Activated CD4-positive, alpha-beta memory T cell treated with anti-CD3 and anti-CD28 coated beads for 36 hours (primary cell): ENCODE measurements around the gene CIC. TPM values are rescaled to one million over a fixed set of nuclear protein-coding genes. Genes with fewer than 3 reads are reported as not detected.

Source experiments
- CTCF ChIA-PET: fragments of 350-600 bp; sonication (Branson Sonifier 250); formaldehyde crosslinking; loops from one replicate; lab custom pipeline; 2021; ENCODE audit warnings: antibody characterized with exemption, inconsistent platforms; lab: Charles Lee
- POLR2A ChIA-PET: fragments of 350-600 bp; sonication (Branson Sonifier 250); formaldehyde crosslinking; loops from one replicate; lab custom pipeline; 2021; ENCODE audit warnings: antibody characterized with exemption; lab: Charles Lee
- DNase-seq: peaks from one replicate; pipeline ENCODE4 v3.0.0-alpha.2; 2020
- H3K27ac Mint-ChIP-seq: one replicate; pipeline ENCODE4 v1.8.0; 2021; ENCODE audit warnings: mixed read lengths
- H3K27me3 Mint-ChIP-seq: one replicate; pipeline ENCODE4 v1.8.0; 2021; ENCODE audit warnings: mixed read lengths
- H3K36me3 Mint-ChIP-seq: one replicate; pipeline ENCODE4 v1.8.0; 2021; ENCODE audit warnings: mixed read lengths
- H3K4me1 Mint-ChIP-seq: one replicate; pipeline ENCODE4 v1.8.0; 2021; ENCODE audit warnings: low read depth, mixed read lengths
- H3K4me3 Mint-ChIP-seq: one replicate; pipeline ENCODE4 v1.8.0; 2021; ENCODE audit warnings: mild to moderate bottlenecking, mixed read lengths
- H3K9me3 Mint-ChIP-seq: one replicate; pipeline ENCODE4 v1.8.0; 2021; ENCODE audit warnings: mixed read lengths
- intact Hi-C: fragments of 100-400 bp; cut with micrococcal nuclease; formaldehyde crosslinking; loops from one replicate; pipeline ENCODE4 v1.15.1; 2023
- total RNA-seq, 2 experiments: library from RNA; stranded (reverse); gene quantifications; one replicate each; pipeline ENCODE4 v1.2.3, GENCODE V29; 2021

CIC gene
- total RNA-seq, 2 experiments from 2014 or later, result 56.9 to 64.2 TPM

GRCh38 chr19:42244347-42245220 lies 24.5 kb upstream of the CIC start:
- Mint-ChIP-seq H3K27ac (peak overlapping the region; percentile 94), H3K9me3 (no peaks in the 10 kb centered on the region), H3K36me3 (peaks cover 6% of the 10 kb centered on the region), H3K4me1 (peaks cover 42% of the 10 kb centered on the region), H3K27me3 (no peaks in the 10 kb centered on the region), H3K4me3 (peak overlapping the region; percentile 92)
- POLR2A ChIA-PET, result interaction anchor here (1.1 to 2.2 kb wide), 3 partner anchors 10 to 38 kb away, joined by 3 to 7 read pairs (median 4); no protein-coding TSS in a partner anchor
- CTCF ChIA-PET, result interaction anchor here (0.9 to 8.8 kb wide), 5 partner anchors 25 to 52 kb away, joined by 5 to 107 read pairs (median 6); partner anchors contain the start of genes CIC and ZNF526
- peak; percentile 96 for DNase-seq
- intact Hi-C loops, result loop anchor here (1.0 kb wide), 3 partner anchors 11 to 81 kb away; partner anchors contain the start of genes ERF and MEGF8

DNA sequence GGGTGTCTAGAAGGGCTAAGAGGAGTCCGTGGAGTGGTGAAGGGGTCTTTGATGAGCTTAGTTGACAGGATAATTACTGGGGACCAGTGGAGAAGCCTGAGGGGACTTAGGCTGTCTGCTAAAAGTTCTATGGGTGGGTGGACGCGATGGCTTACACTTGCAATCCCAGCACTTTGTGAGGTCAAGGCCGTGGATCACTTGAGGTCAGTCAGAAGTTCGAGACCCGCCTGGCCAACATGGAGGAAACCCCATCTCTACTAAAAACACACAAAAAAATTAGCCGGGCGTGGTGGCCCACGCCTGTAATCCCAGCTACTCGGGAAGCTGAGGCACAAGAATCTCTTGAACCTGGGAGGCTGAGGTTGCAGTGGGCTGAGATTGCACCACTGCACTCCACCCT lies 23.8 kb upstream of the CIC start:
- no peak for DNase-seq
- Mint-ChIP-seq H3K9me3 (no peaks in the 10 kb centered on the region), H3K4me1 (peaks cover 37% of the 10 kb centered on the region), H3K36me3 (peaks cover 2% of the 10 kb centered on the region), H3K27ac (peak overlapping the region; percentile 94), H3K4me3 (peak overlapping the region; percentile 92), H3K27me3 (no peaks in the 10 kb centered on the region)
- CTCF ChIA-PET, result interaction anchor here (0.8 to 8.8 kb wide), 7 partner anchors 25 to 113 kb away, joined by 3 to 107 read pairs (median 5); partner anchors contain the start of genes CIC, POU2F2 and ZNF526
- intact Hi-C loops, result no loop called here
- POLR2A ChIA-PET, result interaction anchor here (1.1 to 2.2 kb wide), 3 partner anchors 25 to 37 kb away, joined by 3 to 7 read pairs (median 3); no protein-coding TSS in a partner anchor

GRCh38 chr19:42246143-42246921 lies 22.7 kb upstream of the CIC start:
- intact Hi-C loops, result no loop called here
- H3K27ac Mint-ChIP-seq, result no peak overlapping the region
- POLR2A ChIA-PET, result interaction anchor here (1.1 to 1.7 kb wide), 4 partner anchors 16 to 32 kb away, joined by 3 to 7 read pairs (median 3); no protein-coding TSS in a partner anchor
- peaks cover 36% of the 10 kb centered on the region for H3K4me1 Mint-ChIP-seq
- H3K9me3 Mint-ChIP-seq, result no peaks in the 10 kb centered on the region
- CTCF ChIA-PET, result interaction anchor here (0.6 to 8.8 kb wide), 6 partner anchors 31 to 372 kb away, joined by 3 to 107 read pairs (median 4); no protein-coding TSS in a partner anchor
- peaks cover 2% of the 10 kb centered on the region for H3K36me3 Mint-ChIP-seq
- H3K4me3 Mint-ChIP-seq, result no peak overlapping the region
- H3K27me3 Mint-ChIP-seq, result no peaks in the 10 kb centered on the region
- DNase-seq, result no peak

- no peaks in the 10 kb centered on the region for H3K9me3 Mint-ChIP-seq
- H3K27me3 Mint-ChIP-seq, result no peaks in the 10 kb centered on the region
- peaks cover 4% of the 10 kb centered on the region for H3K36me3 Mint-ChIP-seq
- no peak overlapping the region for H3K4me3 Mint-ChIP-seq
- H3K4me1 Mint-ChIP-seq, result peaks cover 40% of the 10 kb centered on the region
- no peak for DNase-seq
- POLR2A ChIA-PET, result interaction anchor here (1.2 to 1.7 kb wide), 3 partner anchors 17 to 31 kb away, joined by 3 to 7 read pairs (median 3); no protein-coding TSS in a partner anchor
- intact Hi-C loops, result no loop called here
- CTCF ChIA-PET, result interaction anchor here (0.9 to 8.8 kb wide), 4 partner anchors 30 to 139 kb away, joined by 3 to 107 read pairs (median 4); no protein-coding TSS in a partner anchor
- peak overlapping the region; percentile 4 for H3K27ac Mint-ChIP-seq
Measured at GRCh38 chr19:42246922-42247639, 22.0 kb upstream of the CIC start.

- Mint-ChIP-seq H3K4me3 (no peak overlapping the region), H3K36me3 (peaks cover 5% of the 10 kb centered on the region), H3K4me1 (peaks cover 45% of the 10 kb centered on the region), H3K27me3 (no peaks in the 10 kb centered on the region), H3K9me3 (no peaks in the 10 kb centered on the region), H3K27ac (no peak overlapping the region)
- intact Hi-C loops, result no loop called here
- ChIA-PET CTCF (interaction anchor here (0.9 to 8.8 kb wide), 3 partner anchors 30 to 140 kb away, joined by 3 to 107 read pairs (median 5); no protein-coding TSS in a partner anchor), POLR2A (interaction anchor here (1.2 to 1.7 kb wide), 3 partner anchors 18 to 31 kb away, joined by 3 to 7 read pairs (median 3); no protein-coding TSS in a partner anchor)
- DNase-seq, result no peak
Measured at GRCh38 chr19:42247640-42248199, 21.3 kb upstream of the CIC start.

- intact Hi-C loops, result no loop called here
Measured at GRCh38 chr19:42248270-42249148, 20.5 kb upstream of the CIC start.

DNA sequence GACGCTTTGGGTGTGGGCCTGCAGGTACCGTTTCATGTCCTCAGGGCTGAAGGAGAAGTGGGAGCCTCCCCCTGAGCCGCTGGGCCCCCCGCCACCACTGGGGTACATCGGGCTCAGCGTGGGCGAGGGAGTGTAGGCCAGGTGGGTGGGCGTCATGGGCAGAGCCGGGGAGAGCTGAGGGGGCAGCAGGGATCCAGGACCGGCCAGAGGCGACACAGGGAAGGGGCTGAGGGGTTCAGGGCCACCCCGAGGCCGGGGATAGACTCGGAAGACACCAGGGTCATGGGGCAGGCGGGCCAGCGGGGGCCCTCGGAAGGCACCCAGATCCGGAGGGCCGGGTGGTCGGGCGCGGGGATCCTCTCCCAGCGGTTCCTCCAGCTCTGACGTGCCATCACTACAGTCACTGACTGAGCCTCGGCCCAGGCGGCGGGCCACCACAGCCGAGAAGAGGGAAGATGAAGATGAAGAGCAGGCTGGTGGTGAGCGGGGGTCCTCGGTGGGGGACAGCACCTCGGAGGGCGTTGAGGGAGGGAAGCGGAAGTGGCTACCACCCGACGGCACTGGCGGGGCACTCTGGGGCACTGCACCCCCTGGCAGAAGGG lies 19.8 kb upstream of the CIC start:
- POLR2A ChIA-PET, result no interaction called here

More at GRCh38 chr19:42248270-42249148, 20.5 kb upstream of the CIC start:
- H3K27ac Mint-ChIP-seq, result no peak overlapping the region
- H3K27me3 Mint-ChIP-seq, result no peaks in the 10 kb centered on the region
- H3K9me3 Mint-ChIP-seq, result no peaks in the 10 kb centered on the region
- H3K36me3 Mint-ChIP-seq, result peaks cover 7% of the 10 kb centered on the region
- POLR2A ChIA-PET, result no interaction called here
- H3K4me3 Mint-ChIP-seq, result no peak overlapping the region
- CTCF ChIA-PET, result interaction anchor here (4.0 to 8.8 kb wide), 2 partner anchors 29 to 31 kb away, joined by 22 to 107 read pairs; no protein-coding TSS in a partner anchor
- DNase-seq, result no peak
- H3K4me1 Mint-ChIP-seq, result peaks cover 41% of the 10 kb centered on the region

DNA sequence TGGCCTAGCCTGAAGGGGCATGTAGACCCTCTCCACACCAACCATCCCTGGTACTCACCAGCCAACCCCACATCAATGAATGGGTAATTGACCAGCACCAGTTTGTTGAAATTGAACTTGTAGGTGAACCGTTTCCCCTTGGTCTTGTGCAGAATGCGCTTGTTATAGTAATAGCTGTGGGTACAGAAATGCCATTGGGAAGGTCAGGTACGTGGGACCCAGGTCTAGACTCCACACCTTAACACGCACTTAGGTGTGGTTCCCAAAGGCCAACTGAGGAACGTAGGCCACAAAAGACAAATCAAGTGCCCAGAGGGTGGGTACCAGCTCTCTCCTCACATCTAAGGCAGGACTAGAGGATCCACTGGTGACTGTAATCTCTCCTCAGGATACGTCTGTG lies 19.3 kb upstream of the CIC start:
- ChIA-PET CTCF (interaction anchor here (4.0 kb wide), 1 partner anchor 30 kb away, joined by 22 read pairs; no protein-coding TSS in a partner anchor), POLR2A (interaction anchor here (0.6 kb wide), 1 partner anchor 29 kb away, joined by 3 read pairs; no protein-coding TSS in a partner anchor)
- DNase-seq, result no peak
- peaks cover 5% of the 10 kb centered on the region for H3K36me3 Mint-ChIP-seq
- H3K4me1 Mint-ChIP-seq, result peaks cover 40% of the 10 kb centered on the region
- intact Hi-C loops, result no loop called here
- no peak overlapping the region for H3K4me3 Mint-ChIP-seq
- H3K27me3 Mint-ChIP-seq, result no peaks in the 10 kb centered on the region
- peak overlapping the region; percentile 51 for H3K27ac Mint-ChIP-seq
- H3K9me3 Mint-ChIP-seq, result no peaks in the 10 kb centered on the region

More for the DNA sequence above, 19.8 kb upstream of the CIC start:
- intact Hi-C loops, result no loop called here
- CTCF ChIA-PET, result interaction anchor here (4.0 kb wide), 1 partner anchor 30 kb away, joined by 22 read pairs; no protein-coding TSS in a partner anchor
- Mint-ChIP-seq H3K36me3 (peaks cover 6% of the 10 kb centered on the region), H3K9me3 (no peaks in the 10 kb centered on the region), H3K4me3 (no peak overlapping the region), H3K4me1 (peaks cover 41% of the 10 kb centered on the region), H3K27me3 (no peaks in the 10 kb centered on the region), H3K27ac (no peak overlapping the region)
- DNase-seq, result no peak

DNA sequence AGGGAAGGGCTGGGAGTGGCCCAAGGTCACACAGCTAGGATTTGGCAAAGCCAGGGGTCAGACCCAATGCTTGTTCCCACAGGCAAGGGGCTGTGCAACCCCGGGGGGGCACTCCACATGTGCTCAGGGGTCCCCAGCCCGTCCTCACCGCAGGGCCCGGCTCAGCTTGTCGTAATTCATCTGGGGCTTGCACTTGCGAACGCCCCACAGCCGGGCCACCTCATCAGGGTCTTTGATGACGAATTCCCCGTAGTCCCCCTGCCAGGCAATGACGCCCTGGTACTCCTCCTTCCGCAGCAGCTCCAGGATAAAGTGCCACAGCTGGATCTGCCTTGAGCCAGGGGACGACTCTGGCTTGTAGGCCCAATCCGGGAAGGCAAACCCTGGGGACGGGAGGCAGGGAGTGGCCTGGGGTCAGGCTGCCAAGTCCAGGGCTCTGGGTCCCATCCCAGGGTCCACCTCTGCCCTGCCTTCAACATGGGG lies 18.8 kb upstream of the CIC start:
- Mint-ChIP-seq H3K27me3 (no peaks in the 10 kb centered on the region), H3K27ac (peak overlapping the region; percentile 66), H3K36me3 (peaks cover 5% of the 10 kb centered on the region), H3K4me3 (no peak overlapping the region), H3K9me3 (no peaks in the 10 kb centered on the region), H3K4me1 (peaks cover 36% of the 10 kb centered on the region)
- DNase-seq, result no peak
- ChIA-PET CTCF (interaction anchor here (4.0 kb wide), 1 partner anchor 29 kb away, joined by 22 read pairs; no protein-coding TSS in a partner anchor), POLR2A (interaction anchor here (0.6 to 1.4 kb wide), 2 partner anchors 29 to 31 kb away, joined by 3 to 4 read pairs; partner anchors contain the start of gene ZNF526)
- intact Hi-C loops, result no loop called here
